ENCODE data around the gene SLIRP.

The SLIRP gene

DNA sequence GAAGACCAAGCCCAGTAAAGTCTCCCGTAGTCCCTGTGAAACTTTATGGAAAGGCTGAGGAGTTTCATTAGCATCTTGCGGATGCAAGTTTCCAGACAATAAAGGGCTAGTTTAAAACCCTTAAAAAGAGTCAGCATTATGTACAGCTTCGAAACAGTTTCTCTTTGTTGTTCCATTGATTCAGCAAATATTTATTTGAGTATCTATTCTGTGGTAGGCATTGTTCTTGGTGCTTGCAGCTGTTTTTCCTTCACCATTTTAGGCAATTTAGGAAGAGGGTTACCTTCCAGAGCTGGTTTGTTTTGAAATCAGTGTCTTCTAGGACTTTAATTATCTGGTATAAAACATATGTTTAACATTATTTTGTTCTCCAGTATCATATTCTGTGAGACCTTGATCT lies 1.5 kb downstream of the SLIRP start:
- H3K4me3 ChIP-seq (ENCODE audit: low read length) = peak overlapping the region; percentile 91
- DNase-seq (ENCODE audit: low read depth) = no peak
- TF ChIP-seq CTCF (IDR thresholded peaks at IDR 0.05; ENCODE audit: insufficient read depth, low read depth, low read length, missing control alignments) = no peak

GRCh38 chr14:77710364-77710763 lies 2.5 kb downstream of the SLIRP start:
- H3K4me3 ChIP-seq (ENCODE audit: low read length) = no peak overlapping the region
- no peak for DNase-seq (ENCODE audit: low read depth)
- TF ChIP-seq CTCF (IDR thresholded peaks at IDR 0.05; ENCODE audit: insufficient read depth, low read depth, low read length, missing control alignments) = no peak

DNA sequence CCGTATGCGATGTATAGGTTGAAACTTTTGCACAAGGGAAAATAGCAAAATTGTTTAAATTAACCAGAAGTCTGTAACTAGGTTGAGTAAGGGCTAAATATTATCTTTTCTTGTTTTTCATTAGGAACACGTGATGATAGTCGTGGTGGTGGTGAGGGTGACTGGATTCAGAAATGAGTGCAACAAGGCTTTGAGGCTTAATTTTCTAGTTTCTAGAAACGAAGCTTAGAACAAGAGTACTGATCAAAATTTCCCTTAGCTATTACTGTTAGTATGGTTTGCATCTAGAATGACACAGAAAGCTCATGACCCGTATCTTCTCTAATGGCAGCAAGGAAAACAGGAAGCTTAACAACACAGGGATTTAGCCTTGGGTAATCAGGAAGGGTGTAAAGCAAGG lies 7.0 kb downstream of the SLIRP start:
- no peak for TF ChIP-seq CTCF (IDR thresholded peaks at IDR 0.05; ENCODE audit: insufficient read depth, low read depth, low read length, missing control alignments)
- H3K4me3 ChIP-seq (ENCODE audit: low read length) = no peak overlapping the region
- DNase-seq (ENCODE audit: low read depth) = no peak

- H3K4me3 ChIP-seq (ENCODE audit: low read length) = no peak overlapping the region
- no peak for TF ChIP-seq CTCF (IDR thresholded peaks at IDR 0.05; ENCODE audit: insufficient read depth, low read depth, low read length, missing control alignments)
- DNase-seq (ENCODE audit: low read depth) = no peak
Measured at GRCh38 chr14:77717608-77718305, 9.9 kb downstream of the SLIRP start.

DNA sequence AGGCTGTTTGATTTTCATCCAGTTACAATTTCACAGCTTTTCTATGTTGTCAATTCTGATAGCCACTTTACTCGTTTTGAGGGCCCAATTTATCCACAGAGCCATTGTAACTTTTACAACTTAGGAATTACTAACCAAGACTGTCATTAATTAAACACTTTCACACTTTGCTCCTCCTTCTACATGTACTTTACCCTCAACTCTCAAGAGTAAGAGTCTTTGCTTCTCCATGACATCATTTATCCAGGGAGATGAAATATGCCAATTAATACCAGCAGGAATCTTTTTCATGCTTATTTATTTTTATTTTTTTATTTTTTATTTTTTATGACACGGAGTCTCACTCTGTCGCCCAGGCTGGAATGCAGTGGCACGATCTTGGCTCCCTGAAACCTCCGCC lies 13.5 kb downstream of the SLIRP start:
- no peak overlapping the region for H3K4me3 ChIP-seq (ENCODE audit: low read length)
- TF ChIP-seq CTCF (IDR thresholded peaks at IDR 0.05; ENCODE audit: insufficient read depth, low read depth, low read length, missing control alignments) = no peak
- no peak for DNase-seq (ENCODE audit: low read depth)

GRCh38 chr14:77722301-77722700 lies 14.4 kb downstream of the SLIRP start:
- TF ChIP-seq CTCF (IDR thresholded peaks at IDR 0.05; ENCODE audit: insufficient read depth, low read depth, low read length, missing control alignments) = no peak
- no peak for DNase-seq (ENCODE audit: low read depth)
- H3K4me3 ChIP-seq (ENCODE audit: low read length) = no peak overlapping the region

GRCh38 chr14:77730976-77731497 lies 23.1 kb downstream of the SLIRP start:
- H3K4me3 ChIP-seq (ENCODE audit: low read length) = no peak overlapping the region
- no peak for DNase-seq (ENCODE audit: low read depth)
- no peak for TF ChIP-seq CTCF (IDR thresholded peaks at IDR 0.05; ENCODE audit: insufficient read depth, low read depth, low read length, missing control alignments)

Measured in epithelial cell of esophagus (primary cell).